ENCODE measurements around the gene TMPRSS13.

- TF ChIP-seq CTCF (IDR thresholded peaks at IDR 0.05) (no peak), POLR2AphosphoS5 (IDR thresholded peaks at IDR 0.05) (no peak), POLR2A (IDR thresholded peaks at IDR 0.05) (no peak), EP300 (IDR thresholded peaks at IDR 0.05) (no peak)
Measured at GRCh38 chr11:117879516-117880480, 49.4 kb downstream of the TMPRSS13 start.
